Measurements from ENCODE around the gene INHBC.

The INHBC gene

DNA sequence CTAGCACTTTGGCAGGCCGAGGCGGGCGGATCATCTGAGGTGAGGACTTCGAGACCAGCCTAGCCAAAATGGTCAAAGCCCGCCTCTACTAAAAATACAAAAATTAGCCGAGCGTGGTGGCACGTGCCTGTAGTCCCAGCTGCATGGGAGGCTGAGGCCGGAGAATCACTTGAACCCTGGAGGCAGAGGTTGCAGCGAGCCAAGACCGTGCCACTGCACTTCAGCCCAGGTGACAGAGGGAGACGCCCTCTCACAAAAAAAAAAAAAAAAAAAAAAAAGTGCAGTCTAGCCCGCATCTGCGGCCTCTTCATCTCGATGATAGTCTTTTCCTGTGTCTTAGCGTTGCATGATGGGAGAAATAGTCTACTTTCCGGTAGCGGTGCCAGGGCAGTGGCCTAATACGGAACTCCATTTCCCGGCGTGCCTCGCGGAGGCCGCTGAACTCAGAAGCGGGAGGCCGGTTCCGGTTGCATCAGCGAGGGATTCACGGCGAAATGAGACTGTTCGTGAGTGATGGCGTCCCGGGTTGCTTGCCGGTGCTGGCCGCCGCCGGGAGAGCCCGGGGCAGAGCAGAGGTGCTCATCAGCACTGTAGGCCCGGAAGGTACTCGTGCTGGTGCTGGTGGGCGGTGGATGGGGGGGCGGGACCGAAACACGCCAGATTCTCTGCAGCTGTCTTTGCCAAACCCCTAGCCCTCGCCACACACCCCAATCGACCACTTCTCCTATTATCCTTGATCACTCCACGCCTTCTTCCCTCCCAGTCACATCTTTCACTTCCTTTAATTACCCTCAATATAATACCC, 53.2 kb downstream of the INHBC start, which contains the start of gene MARS1:
Gene MARS1 (plus strand): TSS at position 472 of the 805 bp plus-strand sequence. CDS start 23 bp downstream, at position 495.
- TF ChIP-seq SIN3A (IDR thresholded peaks at IDR 0.05; ENCODE audit: borderline replicate concordance, insufficient read depth, low read length) (0 out of 2 replicates have a peak, but pooled peaks have one; percentile 15), TAF1 (IDR thresholded peaks at IDR 0.05; ENCODE audit: borderline replicate concordance, insufficient read depth, low read length) (peak; percentile 76; the same call in 1 of the 2 replicates), FOXP2 (optimal IDR thresholded peaks at IDR 0.05; ENCODE audit: borderline replicate concordance, extremely low read depth, extremely low read length, insufficient read depth) (peak; percentile 57), POLR2AphosphoS5 (IDR thresholded peaks at IDR 0.05; ENCODE audit: low read depth, low read length) (peak; percentile 91)
- TF ChIP-seq, protein P1, sequence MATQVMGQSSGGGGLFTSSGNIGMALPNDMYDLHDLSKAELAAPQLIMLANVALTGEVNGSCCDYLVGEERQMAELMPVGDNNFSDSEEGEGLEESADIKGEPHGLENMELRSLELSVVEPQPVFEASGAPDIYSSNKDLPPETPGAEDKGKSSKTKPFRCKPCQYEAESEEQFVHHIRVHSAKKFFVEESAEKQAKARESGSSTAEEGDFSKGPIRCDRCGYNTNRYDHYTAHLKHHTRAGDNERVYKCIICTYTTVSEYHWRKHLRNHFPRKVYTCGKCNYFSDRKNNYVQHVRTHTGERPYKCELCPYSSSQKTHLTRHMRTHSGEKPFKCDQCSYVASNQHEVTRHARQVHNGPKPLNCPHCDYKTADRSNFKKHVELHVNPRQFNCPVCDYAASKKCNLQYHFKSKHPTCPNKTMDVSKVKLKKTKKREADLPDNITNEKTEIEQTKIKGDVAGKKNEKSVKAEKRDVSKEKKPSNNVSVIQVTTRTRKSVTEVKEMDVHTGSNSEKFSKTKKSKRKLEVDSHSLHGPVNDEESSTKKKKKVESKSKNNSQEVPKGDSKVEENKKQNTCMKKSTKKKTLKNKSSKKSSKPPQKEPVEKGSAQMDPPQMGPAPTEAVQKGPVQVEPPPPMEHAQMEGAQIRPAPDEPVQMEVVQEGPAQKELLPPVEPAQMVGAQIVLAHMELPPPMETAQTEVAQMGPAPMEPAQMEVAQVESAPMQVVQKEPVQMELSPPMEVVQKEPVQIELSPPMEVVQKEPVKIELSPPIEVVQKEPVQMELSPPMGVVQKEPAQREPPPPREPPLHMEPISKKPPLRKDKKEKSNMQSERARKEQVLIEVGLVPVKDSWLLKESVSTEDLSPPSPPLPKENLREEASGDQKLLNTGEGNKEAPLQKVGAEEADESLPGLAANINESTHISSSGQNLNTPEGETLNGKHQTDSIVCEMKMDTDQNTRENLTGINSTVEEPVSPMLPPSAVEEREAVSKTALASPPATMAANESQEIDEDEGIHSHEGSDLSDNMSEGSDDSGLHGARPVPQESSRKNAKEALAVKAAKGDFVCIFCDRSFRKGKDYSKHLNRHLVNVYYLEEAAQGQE (IDR thresholded peaks at IDR 0.05; ENCODE audit: insufficient read depth in 1 of 2, low read depth in 2 of 2, low read length in 2 of 2), result no peak

- TF ChIP-seq FOXP2 (optimal IDR thresholded peaks at IDR 0.05; ENCODE audit: borderline replicate concordance, extremely low read depth, extremely low read length, insufficient read depth) (no peak), TAF1 (IDR thresholded peaks at IDR 0.05; ENCODE audit: borderline replicate concordance, insufficient read depth, low read length) (no peak), POLR2AphosphoS5 (IDR thresholded peaks at IDR 0.05; ENCODE audit: low read depth, low read length) (no peak), SIN3A (IDR thresholded peaks at IDR 0.05; ENCODE audit: borderline replicate concordance, insufficient read depth, low read length) (no peak)
- TF ChIP-seq, protein P1 (IDR thresholded peaks at IDR 0.05; ENCODE audit: insufficient read depth in 1 of 2, low read depth in 2 of 2, low read length in 2 of 2), result no peak
These were observed 54.0 kb downstream of the INHBC start for GRCh38 chr12:57488402-57489156.

GRCh38 chr12:57489157-57489641, 54.6 kb downstream of the INHBC start:
- TF ChIP-seq POLR2AphosphoS5 (IDR thresholded peaks at IDR 0.05; ENCODE audit: low read depth, low read length), result no peak

GRCh38 chr12:57490126-57490525, 55.5 kb downstream of the INHBC start:
- TF ChIP-seq, protein P1 (IDR thresholded peaks at IDR 0.05; ENCODE audit: insufficient read depth in 1 of 2, low read depth in 2 of 2, low read length in 2 of 2), result no peak
- TF ChIP-seq POLR2AphosphoS5 (IDR thresholded peaks at IDR 0.05; ENCODE audit: low read depth, low read length) (no peak), TAF1 (IDR thresholded peaks at IDR 0.05; ENCODE audit: borderline replicate concordance, insufficient read depth, low read length) (no peak), FOXP2 (optimal IDR thresholded peaks at IDR 0.05; ENCODE audit: borderline replicate concordance, extremely low read depth, extremely low read length, insufficient read depth) (no peak), SIN3A (IDR thresholded peaks at IDR 0.05; ENCODE audit: borderline replicate concordance, insufficient read depth, low read length) (no peak)

DNA sequence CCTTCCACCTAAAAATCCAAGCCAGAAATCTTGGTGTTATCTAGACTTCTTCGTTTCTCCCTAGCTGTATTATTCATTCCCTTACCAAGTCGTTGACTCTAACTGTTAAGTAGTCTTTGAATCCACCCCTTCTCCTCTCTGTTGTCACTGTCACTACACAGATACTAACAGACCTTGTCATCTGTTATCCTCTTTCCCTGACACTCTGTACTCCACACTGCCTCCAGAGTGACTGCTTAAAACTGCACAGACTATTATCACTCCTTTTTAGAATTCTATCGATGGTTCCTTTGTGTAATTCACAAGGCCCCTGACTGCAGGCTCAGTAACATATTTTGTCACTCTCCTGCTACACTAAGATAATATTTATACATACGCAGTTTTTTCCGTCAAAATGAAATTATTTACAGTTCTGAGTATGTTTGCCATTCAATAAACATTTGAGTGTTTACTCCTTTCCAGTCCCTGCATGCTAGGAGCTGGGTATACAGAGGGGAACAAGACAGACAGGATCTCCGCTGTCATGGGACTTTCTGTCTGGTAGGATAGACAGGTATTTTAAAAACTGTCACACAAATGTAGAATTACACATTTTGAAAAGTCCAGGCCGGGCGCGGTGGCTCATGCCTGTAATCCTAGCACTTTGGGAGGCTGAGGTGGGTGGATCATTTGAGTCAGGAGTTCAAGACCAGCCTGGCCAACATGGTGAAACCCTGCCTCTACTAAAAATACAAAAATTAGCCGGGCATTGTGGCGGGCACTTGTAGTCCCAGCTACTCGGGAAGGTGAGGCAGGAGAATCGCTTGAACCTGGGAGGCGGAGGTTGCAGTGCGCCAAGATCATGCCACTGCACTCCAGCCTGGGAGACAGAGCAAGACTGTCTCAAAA, 57.1 kb downstream of the INHBC start:
- TF ChIP-seq POLR2AphosphoS5 (IDR thresholded peaks at IDR 0.05; ENCODE audit: low read depth, low read length), result no peak
- TF ChIP-seq, protein P1 (IDR thresholded peaks at IDR 0.05; ENCODE audit: insufficient read depth in 1 of 2, low read depth in 2 of 2, low read length in 2 of 2), result no peak
- no peak for TF ChIP-seq SIN3A (IDR thresholded peaks at IDR 0.05; ENCODE audit: borderline replicate concordance, insufficient read depth, low read length)
- no peak for TF ChIP-seq TAF1 (IDR thresholded peaks at IDR 0.05; ENCODE audit: borderline replicate concordance, insufficient read depth, low read length)
- TF ChIP-seq FOXP2 (optimal IDR thresholded peaks at IDR 0.05; ENCODE audit: borderline replicate concordance, extremely low read depth, extremely low read length, insufficient read depth), result no peak
